ENCODE results near the gene CD28. TPM values are rescaled to one million over a fixed set of nuclear protein-coding genes. Genes with fewer than 3 reads are reported as not detected.

CD28 gene
- total and polyA plus RNA-seq, 2 donors from 2014 or later = 0.37 to 4.7 TPM

- no peak for TF ChIP-seq CTCF (IDR thresholded peaks at IDR 0.05; ENCODE audit: borderline replicate concordance, extremely low read depth, insufficient read depth)
- H3K27ac ChIP-seq (ENCODE audit: low read depth in 2 of 2, low read length in 2 of 2) = no peak overlapping the region
- no peaks in the 10 kb centered on the region for H3K9me3 ChIP-seq (ENCODE audit: control insufficient read depth in 2 of 3, insufficient read depth in 1 of 3, low read length in 3 of 3)
- intact Hi-C loops (cut with DNase I) = no loop called here
- H3K36me3 ChIP-seq (ENCODE audit: control insufficient read depth in 2 of 3, insufficient read depth in 3 of 3, low read length in 3 of 3) = no peaks in the 10 kb centered on the region
- DNase-seq (no peak), FAIRE-seq (no peak)
- H3K4me1 ChIP-seq (ENCODE audit: control insufficient read depth in 2 of 3, insufficient read depth in 2 of 3, low read depth in 1 of 3, low read length in 3 of 3) = no peaks in the 10 kb centered on the region
- no peak overlapping the region for H3K9ac ChIP-seq (ENCODE audit: low read length in 3 of 3)
- no peak overlapping the region for H3K4me3 ChIP-seq (ENCODE audit: low read length in 3 of 3)
- H3K27me3 ChIP-seq (ENCODE audit: control insufficient read depth, insufficient read depth, low read length) = no peaks in the 10 kb centered on the region
Observed at GRCh38 chr2:203671876-203672275, 34.6 kb upstream of the CD28 start.

- H3K9ac ChIP-seq (ENCODE audit: low read length in 3 of 3) = no peak overlapping the region
- intact Hi-C loops (cut with DNase I) = no loop called here
- H3K27me3 ChIP-seq (ENCODE audit: control insufficient read depth, insufficient read depth, low read length) = no peaks in the 10 kb centered on the region
- FAIRE-seq = no peak
- no peaks in the 10 kb centered on the region for H3K9me3 ChIP-seq (ENCODE audit: control insufficient read depth in 2 of 3, insufficient read depth in 1 of 3, low read length in 3 of 3)
- H3K4me3 ChIP-seq (ENCODE audit: low read length in 3 of 3) = no peak overlapping the region
- TF ChIP-seq CTCF (IDR thresholded peaks at IDR 0.05; ENCODE audit: borderline replicate concordance, extremely low read depth, insufficient read depth) = no peak
- DNase-seq = no peak
- no peaks in the 10 kb centered on the region for H3K36me3 ChIP-seq (ENCODE audit: control insufficient read depth in 2 of 3, insufficient read depth in 3 of 3, low read length in 3 of 3)
- no peak overlapping the region for H3K27ac ChIP-seq (ENCODE audit: low read depth in 2 of 2, low read length in 2 of 2)
- H3K4me1 ChIP-seq (ENCODE audit: control insufficient read depth in 2 of 3, insufficient read depth in 2 of 3, low read depth in 1 of 3, low read length in 3 of 3) = no peaks in the 10 kb centered on the region
Observed at GRCh38 chr2:203672856-203673255, 33.6 kb upstream of the CD28 start.

- no peaks in the 10 kb centered on the region for H3K36me3 ChIP-seq (ENCODE audit: control insufficient read depth in 2 of 3, insufficient read depth in 3 of 3, low read length in 3 of 3)
- H3K9ac ChIP-seq (ENCODE audit: low read length in 3 of 3) = no peak overlapping the region
- intact Hi-C loops (cut with DNase I) = no loop called here
- no peak for DNase-seq
- FAIRE-seq = no peak
- no peak overlapping the region for H3K27ac ChIP-seq (ENCODE audit: low read depth in 2 of 2, low read length in 2 of 2)
- no peaks in the 10 kb centered on the region for H3K4me1 ChIP-seq (ENCODE audit: control insufficient read depth in 2 of 3, insufficient read depth in 2 of 3, low read depth in 1 of 3, low read length in 3 of 3)
- no peak for TF ChIP-seq CTCF (IDR thresholded peaks at IDR 0.05; ENCODE audit: borderline replicate concordance, extremely low read depth, insufficient read depth)
- H3K4me3 ChIP-seq (ENCODE audit: low read length in 3 of 3) = no peak overlapping the region
- H3K27me3 ChIP-seq (ENCODE audit: control insufficient read depth, insufficient read depth, low read length) = no peaks in the 10 kb centered on the region
- no peaks in the 10 kb centered on the region for H3K9me3 ChIP-seq (ENCODE audit: control insufficient read depth in 2 of 3, insufficient read depth in 1 of 3, low read length in 3 of 3)
Observed at GRCh38 chr2:203673933-203674332, 32.5 kb upstream of the CD28 start.

GRCh38 chr2:203675086-203675485 is 31.4 kb upstream of the CD28 start:
- no peak overlapping the region for H3K4me3 ChIP-seq (ENCODE audit: low read length in 3 of 3)
- H3K36me3 ChIP-seq (ENCODE audit: control insufficient read depth in 2 of 3, insufficient read depth in 3 of 3, low read length in 3 of 3) = no peaks in the 10 kb centered on the region
- no peak overlapping the region for H3K9ac ChIP-seq (ENCODE audit: low read length in 3 of 3)
- H3K4me1 ChIP-seq (ENCODE audit: control insufficient read depth in 2 of 3, insufficient read depth in 2 of 3, low read depth in 1 of 3, low read length in 3 of 3) = no peaks in the 10 kb centered on the region
- H3K27ac ChIP-seq (ENCODE audit: low read depth in 2 of 2, low read length in 2 of 2) = no peak overlapping the region
- no peaks in the 10 kb centered on the region for H3K27me3 ChIP-seq (ENCODE audit: control insufficient read depth, insufficient read depth, low read length)
- FAIRE-seq (no peak), DNase-seq (no peak)
- intact Hi-C loops (cut with DNase I) = no loop called here
- no peaks in the 10 kb centered on the region for H3K9me3 ChIP-seq (ENCODE audit: control insufficient read depth in 2 of 3, insufficient read depth in 1 of 3, low read length in 3 of 3)
- no peak for TF ChIP-seq CTCF (IDR thresholded peaks at IDR 0.05; ENCODE audit: borderline replicate concordance, extremely low read depth, insufficient read depth)

All from kidney (tissue), 14 donors.